ENCODE results near the gene TRPM6. TPM values are rescaled to one million over a fixed set of nuclear protein-coding genes. Genes with fewer than 3 reads are reported as not detected.

Gene TRPM6
- total RNA-seq, 2 experiments from 2014 or later: not detected

DNA sequence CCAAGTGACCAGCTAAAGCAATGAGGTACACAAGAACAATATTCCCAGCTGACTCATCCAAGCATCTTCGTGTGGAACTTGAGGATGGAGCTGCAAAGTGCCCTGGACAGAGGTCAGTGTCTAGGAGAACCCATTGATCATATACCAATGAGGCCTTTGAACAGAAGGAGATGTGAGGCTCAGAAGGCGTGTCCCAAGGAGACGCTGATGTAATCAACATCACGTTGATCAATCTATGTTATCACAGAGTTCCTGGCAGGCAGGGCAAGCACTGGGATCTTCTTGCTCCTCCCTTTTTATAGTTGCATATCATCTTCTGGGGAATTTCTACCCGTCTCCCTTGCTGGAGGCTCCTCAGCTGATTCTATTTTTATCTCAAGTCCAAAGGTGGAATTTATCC is 163.4 kb downstream of the TRPM6 start:
- CTCF ChIA-PET (ENCODE audit: unreplicated experiment): no interaction called here
- no TSS peak for BruUV-seq (replicated peaks)

DNA sequence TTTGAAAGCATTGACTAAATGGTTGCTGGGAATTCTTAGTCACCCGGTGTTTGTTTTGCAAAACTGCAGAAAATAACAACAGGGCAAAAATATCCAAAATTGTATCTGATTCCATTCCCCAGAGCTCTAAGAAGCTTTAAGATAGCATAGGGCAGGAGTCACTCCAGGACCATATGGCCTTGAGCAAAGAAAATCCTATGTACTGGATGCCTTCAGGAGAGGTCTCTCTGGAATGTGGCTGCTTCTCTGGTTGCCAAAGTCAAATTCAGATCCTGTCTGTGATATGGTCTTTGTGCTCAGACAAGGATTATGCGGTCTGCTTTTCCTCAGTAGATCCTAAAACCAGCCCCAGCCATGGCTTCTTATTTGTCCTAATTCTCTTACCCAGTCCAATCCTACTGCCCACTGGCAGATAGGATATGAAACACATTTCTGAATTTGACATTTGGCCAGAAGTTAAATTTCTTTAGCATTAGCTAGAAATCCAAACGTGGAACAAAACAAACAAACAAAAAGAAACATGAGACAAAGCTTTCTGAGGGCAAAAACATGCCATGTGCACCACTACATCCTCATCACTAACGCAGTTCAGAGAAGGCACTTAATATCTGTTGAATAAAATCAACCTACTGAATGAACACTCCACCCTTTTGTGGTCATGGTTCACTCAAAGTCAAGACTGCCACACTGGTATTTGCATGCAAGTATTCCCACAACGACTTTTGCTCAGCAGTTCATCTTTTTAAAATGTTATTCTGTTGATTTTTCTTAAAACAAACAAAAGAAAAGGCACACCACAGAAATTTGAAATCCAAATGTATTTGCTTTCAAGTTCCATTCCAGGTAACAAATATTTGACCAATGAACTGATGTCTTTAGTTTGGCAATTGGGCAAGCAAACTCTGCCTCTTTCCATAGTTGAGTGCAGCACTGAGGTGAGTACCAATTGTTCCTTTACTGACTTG is 165.7 kb downstream of the TRPM6 start:
- H3K79me2 ChIP-seq (ENCODE audit: insufficient read depth, low read depth, low read length): no peaks in the 10 kb centered on the region
- H3K9me2 ChIP-seq (ENCODE audit: insufficient read depth, low read length): no peaks in the 10 kb centered on the region
- no peak for DNase-seq (ENCODE audit: low spot score)
- H3K4me2 ChIP-seq (ENCODE audit: low read length): no peak overlapping the region
- CTCF ChIA-PET (ENCODE audit: unreplicated experiment): no interaction called here
- intact Hi-C loops (cut with micrococcal nuclease; ENCODE audit: unreplicated experiment): no loop called here
- H3K36me3 ChIP-seq (ENCODE audit: insufficient read depth, low read length): no peaks in the 10 kb centered on the region
- H2AFZ ChIP-seq (ENCODE audit: low read length): no peak overlapping the region
- H4K20me1 ChIP-seq (ENCODE audit: insufficient read depth, low read length): no peaks in the 10 kb centered on the region
- H3K27ac ChIP-seq (ENCODE audit: low read depth, low read length, poor library complexity, severe bottlenecking): no peak overlapping the region
- BruUV-seq (replicated peaks): no TSS peak
- TF ChIP-seq, protein P1, sequence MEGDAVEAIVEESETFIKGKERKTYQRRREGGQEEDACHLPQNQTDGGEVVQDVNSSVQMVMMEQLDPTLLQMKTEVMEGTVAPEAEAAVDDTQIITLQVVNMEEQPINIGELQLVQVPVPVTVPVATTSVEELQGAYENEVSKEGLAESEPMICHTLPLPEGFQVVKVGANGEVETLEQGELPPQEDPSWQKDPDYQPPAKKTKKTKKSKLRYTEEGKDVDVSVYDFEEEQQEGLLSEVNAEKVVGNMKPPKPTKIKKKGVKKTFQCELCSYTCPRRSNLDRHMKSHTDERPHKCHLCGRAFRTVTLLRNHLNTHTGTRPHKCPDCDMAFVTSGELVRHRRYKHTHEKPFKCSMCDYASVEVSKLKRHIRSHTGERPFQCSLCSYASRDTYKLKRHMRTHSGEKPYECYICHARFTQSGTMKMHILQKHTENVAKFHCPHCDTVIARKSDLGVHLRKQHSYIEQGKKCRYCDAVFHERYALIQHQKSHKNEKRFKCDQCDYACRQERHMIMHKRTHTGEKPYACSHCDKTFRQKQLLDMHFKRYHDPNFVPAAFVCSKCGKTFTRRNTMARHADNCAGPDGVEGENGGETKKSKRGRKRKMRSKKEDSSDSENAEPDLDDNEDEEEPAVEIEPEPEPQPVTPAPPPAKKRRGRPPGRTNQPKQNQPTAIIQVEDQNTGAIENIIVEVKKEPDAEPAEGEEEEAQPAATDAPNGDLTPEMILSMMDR (conservative IDR thresholded peaks at IDR 0.05; ENCODE audit: low read length): no peak
- no peak for TF ChIP-seq EZH2phosphoT487 (IDR thresholded peaks at IDR 0.05; ENCODE audit: borderline replicate concordance, low read depth, low read length)
- no peaks in the 10 kb centered on the region for H3K9me3 ChIP-seq (ENCODE audit: low read length)
- POLR2A ChIA-PET: no interaction called here
- no peaks in the 10 kb centered on the region for H3K4me1 ChIP-seq (ENCODE audit: insufficient read depth, low read length, poor library complexity, severe bottlenecking)
- H3K4me3 ChIP-seq (ENCODE audit: low read depth, low read length, poor library complexity, severe bottlenecking): no peak overlapping the region

More for the DNA sequence above, 163.4 kb downstream of the TRPM6 start:
- TF ChIP-seq, protein P1 (conservative IDR thresholded peaks at IDR 0.05; ENCODE audit: low read length): no peak
- TF ChIP-seq EZH2phosphoT487 (IDR thresholded peaks at IDR 0.05; ENCODE audit: borderline replicate concordance, low read depth, low read length): no peak
- no peaks in the 10 kb centered on the region for H3K9me3 ChIP-seq (ENCODE audit: low read length)
- no peaks in the 10 kb centered on the region for H3K79me2 ChIP-seq (ENCODE audit: insufficient read depth, low read depth, low read length)
- POLR2A ChIA-PET: interaction anchor here (0.5 to 0.7 kb wide), 3 partner anchors 8 to 223 kb away, joined by 3 read pairs; no protein-coding TSS in a partner anchor
- intact Hi-C loops (cut with micrococcal nuclease; ENCODE audit: unreplicated experiment): no loop called here
- no peak overlapping the region for H3K27ac ChIP-seq (ENCODE audit: low read depth, low read length, poor library complexity, severe bottlenecking)
- no peak for DNase-seq (ENCODE audit: low spot score)
- H4K20me1 ChIP-seq (ENCODE audit: insufficient read depth, low read length): no peaks in the 10 kb centered on the region
- no peaks in the 10 kb centered on the region for H3K36me3 ChIP-seq (ENCODE audit: insufficient read depth, low read length)
- no peaks in the 10 kb centered on the region for H3K4me1 ChIP-seq (ENCODE audit: insufficient read depth, low read length, poor library complexity, severe bottlenecking)
- H3K4me2 ChIP-seq (ENCODE audit: low read length): no peak overlapping the region
- no peak overlapping the region for H3K4me3 ChIP-seq (ENCODE audit: low read depth, low read length, poor library complexity, severe bottlenecking)
- no peaks in the 10 kb centered on the region for H3K9me2 ChIP-seq (ENCODE audit: insufficient read depth, low read length)
- no peak overlapping the region for H2AFZ ChIP-seq (ENCODE audit: low read length)

DNA sequence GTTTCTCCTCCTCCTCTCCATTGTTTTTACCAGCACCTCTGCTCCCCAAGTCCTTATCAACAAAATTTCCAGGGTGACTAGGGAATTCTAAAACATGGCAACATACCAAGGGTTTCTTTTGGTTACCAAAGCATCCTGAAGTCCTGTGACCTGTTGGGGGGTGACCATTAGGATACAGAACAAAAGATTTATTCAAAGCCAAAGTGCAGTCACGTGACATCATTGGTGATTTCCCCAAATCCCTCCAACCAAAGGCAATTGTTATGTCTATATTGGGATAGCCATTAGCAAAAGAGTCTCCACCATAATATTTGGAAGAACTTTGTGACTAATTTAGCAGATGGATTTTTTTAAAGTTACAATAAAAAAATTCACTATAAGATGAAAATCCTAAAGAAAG is 168.4 kb downstream of the TRPM6 start:
- ChIA-PET POLR2A (no interaction called here), CTCF (ENCODE audit: unreplicated experiment) (no interaction called here)
- TF ChIP-seq EZH2phosphoT487 (IDR thresholded peaks at IDR 0.05; ENCODE audit: borderline replicate concordance, low read depth, low read length): no peak
- TF ChIP-seq, protein P1 (conservative IDR thresholded peaks at IDR 0.05; ENCODE audit: low read length): no peak
- intact Hi-C loops (cut with micrococcal nuclease; ENCODE audit: unreplicated experiment): no loop called here
- no peaks in the 10 kb centered on the region for H3K79me2 ChIP-seq (ENCODE audit: insufficient read depth, low read depth, low read length)
- no peak overlapping the region for H3K27ac ChIP-seq (ENCODE audit: low read depth, low read length, poor library complexity, severe bottlenecking)
- H3K4me2 ChIP-seq (ENCODE audit: low read length): no peak overlapping the region
- no peaks in the 10 kb centered on the region for H3K9me3 ChIP-seq (ENCODE audit: low read length)
- no peaks in the 10 kb centered on the region for H3K9me2 ChIP-seq (ENCODE audit: insufficient read depth, low read length)
- H4K20me1 ChIP-seq (ENCODE audit: insufficient read depth, low read length): no peaks in the 10 kb centered on the region
- no peaks in the 10 kb centered on the region for H3K36me3 ChIP-seq (ENCODE audit: insufficient read depth, low read length)
- no peaks in the 10 kb centered on the region for H3K4me1 ChIP-seq (ENCODE audit: insufficient read depth, low read length, poor library complexity, severe bottlenecking)
- no peak for DNase-seq (ENCODE audit: low spot score)
- no TSS peak for BruUV-seq (replicated peaks)
- no peak overlapping the region for H2AFZ ChIP-seq (ENCODE audit: low read length)
- H3K4me3 ChIP-seq (ENCODE audit: low read depth, low read length, poor library complexity, severe bottlenecking): no peak overlapping the region

All from OCI-LY7 (cell line).